Type B pancreatic cell (in vitro differentiated cells): ENCODE data around the gene DPYSL4. TPM values are rescaled to one million over a fixed set of nuclear protein-coding genes. Genes with fewer than 3 reads are reported as not detected.

ENCODE experiments used
- DNase-seq: peaks from one replicate; pipeline ENCODE4 v3.0.0; 2021; ENCODE audit warnings: mixed read lengths; ENCODE audit not compliant: unreplicated experiment; ENCODE audit errors: extremely low spot score
- H3K27ac Mint-ChIP-seq: 2 replicates; pipeline ENCODE4 v1.8.0; 2021; ENCODE audit warnings: mild to moderate bottlenecking, mixed read lengths
- H3K27me3 Mint-ChIP-seq: 2 replicates; pipeline ENCODE4 v1.8.0; 2021; ENCODE audit warnings: mixed read lengths
- H3K36me3 Mint-ChIP-seq: 2 replicates; pipeline ENCODE4 v1.8.0; 2021; ENCODE audit warnings: mixed read lengths
- H3K4me1 Mint-ChIP-seq: one replicate; pipeline ENCODE4 v1.8.0; 2021; ENCODE audit warnings: mixed read lengths; ENCODE audit not compliant: unreplicated experiment
- H3K4me3 Mint-ChIP-seq: 2 replicates; pipeline ENCODE4 v1.8.0; 2021; ENCODE audit warnings: mild to moderate bottlenecking, mixed read lengths
- H3K9me3 Mint-ChIP-seq: 2 replicates; pipeline ENCODE4 v1.8.0; 2021; ENCODE audit warnings: mixed read lengths
- CTCF ChIP-seq: fragments of 200-600 bp; sonication (generic); conservative IDR thresholded peaks from 2 replicates; pipeline ENCODE4 v1.5.0; 2021; ENCODE audit warnings: antibody characterized with exemption, mild to moderate bottlenecking
- total RNA-seq: library from RNA; stranded (reverse); gene quantifications from 2 replicates; pipeline ENCODE4 v1.2.1, GENCODE V29; 2021; ENCODE audit warnings: low replicate concordance

DPYSL4 gene
- total RNA-seq, 1 donor from 2014 or later: 61.9 TPM

- Mint-ChIP-seq H3K4me1 (no peaks in the 10 kb centered on the region), H3K27ac (no peak overlapping the region), H3K9me3 (no peaks in the 10 kb centered on the region), H3K36me3 (no peaks in the 10 kb centered on the region), H3K27me3 (peaks cover under 1% of the 10 kb centered on the region), H3K4me3 (no peak overlapping the region)
- TF ChIP-seq CTCF: no peak
- no peak for DNase-seq
These were observed 34.7 kb upstream of the DPYSL4 start for GRCh38 chr10:132151951-132152505.

GRCh38 chr10:132152896-132153580 lies 33.7 kb upstream of the DPYSL4 start:
- H3K36me3 Mint-ChIP-seq: no peaks in the 10 kb centered on the region
- DNase-seq: no peak
- H3K4me1 Mint-ChIP-seq: no peaks in the 10 kb centered on the region
- peaks cover 5% of the 10 kb centered on the region for H3K27me3 Mint-ChIP-seq
- H3K4me3 Mint-ChIP-seq: no peak overlapping the region
- H3K9me3 Mint-ChIP-seq: no peaks in the 10 kb centered on the region
- no peak for TF ChIP-seq CTCF
- H3K27ac Mint-ChIP-seq: no peak overlapping the region

GRCh38 chr10:132153616-132154217 lies 33.0 kb upstream of the DPYSL4 start:
- no peaks in the 10 kb centered on the region for H3K9me3 Mint-ChIP-seq
- H3K27me3 Mint-ChIP-seq: peaks cover 5% of the 10 kb centered on the region
- H3K4me3 Mint-ChIP-seq: no peak overlapping the region
- H3K36me3 Mint-ChIP-seq: no peaks in the 10 kb centered on the region
- TF ChIP-seq CTCF: no peak
- DNase-seq: no peak
- H3K27ac Mint-ChIP-seq: no peak overlapping the region
- no peaks in the 10 kb centered on the region for H3K4me1 Mint-ChIP-seq

- Mint-ChIP-seq H3K27ac (no peak overlapping the region), H3K27me3 (peaks cover 5% of the 10 kb centered on the region), H3K4me1 (no peaks in the 10 kb centered on the region), H3K9me3 (no peaks in the 10 kb centered on the region), H3K4me3 (no peak overlapping the region), H3K36me3 (no peaks in the 10 kb centered on the region)
- TF ChIP-seq CTCF: no peak
- DNase-seq: no peak
These were observed 32.3 kb upstream of the DPYSL4 start for GRCh38 chr10:132154440-132154839.

GRCh38 chr10:132154931-132155330 lies 31.8 kb upstream of the DPYSL4 start:
- H3K4me3 Mint-ChIP-seq: no peak overlapping the region
- peaks cover 5% of the 10 kb centered on the region for H3K27me3 Mint-ChIP-seq
- DNase-seq: no peak
- no peaks in the 10 kb centered on the region for H3K36me3 Mint-ChIP-seq
- no peak for TF ChIP-seq CTCF
- H3K9me3 Mint-ChIP-seq: no peaks in the 10 kb centered on the region
- no peak overlapping the region for H3K27ac Mint-ChIP-seq
- no peaks in the 10 kb centered on the region for H3K4me1 Mint-ChIP-seq
